GM21825 (cell line): Measurements from ENCODE around the gene FCN1.

Experiments
- ATAC-seq: cut with Tn5 transposase; IDR thresholded peaks from one replicate; pipeline ENCODE4 v1.9.1; 2021; ENCODE audit warnings: mild to moderate bottlenecking, moderate library complexity; ENCODE audit not compliant: unreplicated experiment

The FCN1 gene

DNA sequence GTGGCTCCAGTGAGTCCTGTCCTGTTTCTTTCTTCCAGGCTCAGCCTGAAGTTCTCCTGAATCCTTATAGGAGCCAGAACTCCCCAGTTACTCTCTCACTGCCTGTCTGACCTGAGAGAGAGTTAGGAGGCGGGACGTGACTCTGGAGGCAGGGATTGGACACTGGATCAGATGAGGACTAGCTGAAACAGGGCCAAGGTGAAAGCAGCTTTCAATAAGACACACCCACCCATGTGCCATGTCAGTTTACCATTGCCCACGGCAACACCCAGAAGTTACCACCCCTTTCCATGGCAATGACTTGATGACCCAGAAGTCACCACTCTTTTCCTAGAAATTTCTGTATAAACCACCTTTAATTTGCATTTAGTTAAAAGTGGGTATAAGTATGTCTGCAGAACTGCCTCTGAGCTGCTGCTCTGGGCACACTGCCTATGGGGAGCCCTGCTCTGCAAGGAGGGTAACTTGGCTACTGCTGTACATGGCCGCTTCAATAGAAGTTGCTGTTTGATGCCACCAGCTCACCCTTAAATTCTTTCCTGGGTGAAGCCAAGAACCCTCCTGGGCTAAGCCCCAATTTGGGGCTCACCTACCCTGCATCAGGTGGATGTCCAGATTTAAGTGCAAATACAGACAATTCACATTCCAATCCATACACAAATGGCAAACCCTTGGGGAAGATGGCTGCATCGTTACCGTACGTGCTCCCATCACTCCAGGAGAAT is 23.4 kb downstream of the FCN1 start:
- ATAC-seq = no peak

DNA sequence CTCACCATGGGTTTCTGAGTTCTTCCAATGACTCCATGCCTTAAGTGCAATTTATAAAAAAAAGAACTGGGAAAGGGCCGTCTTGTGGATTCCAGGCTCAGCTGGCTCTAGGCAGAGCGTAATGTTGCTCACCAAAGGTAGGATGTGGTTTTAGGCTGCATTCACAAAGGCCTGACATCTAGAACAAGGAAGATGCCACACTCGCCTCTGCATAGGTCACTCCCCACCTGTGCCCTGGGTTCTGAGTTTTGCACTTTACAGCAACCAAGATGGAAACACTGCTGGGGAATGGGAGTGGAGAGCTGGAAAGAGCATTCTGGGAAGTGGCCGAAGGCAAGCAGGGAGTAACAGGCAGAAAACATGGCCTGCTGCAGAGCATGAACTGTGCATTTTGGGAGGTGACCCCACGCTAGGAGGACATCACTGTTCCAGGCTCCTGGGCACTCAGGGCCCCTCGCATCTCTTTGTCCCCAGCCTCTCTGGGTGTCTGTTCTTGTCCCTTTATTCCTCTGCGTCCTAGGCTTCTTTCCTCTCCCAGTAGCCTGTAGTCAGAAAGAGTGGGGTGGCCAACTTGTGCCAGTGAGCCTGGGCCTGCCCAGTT is 24.8 kb downstream of the FCN1 start:
- ATAC-seq = no peak

GRCh38 chr9:134892221-134892620 is 25.5 kb downstream of the FCN1 start:
- ATAC-seq = no peak

DNA sequence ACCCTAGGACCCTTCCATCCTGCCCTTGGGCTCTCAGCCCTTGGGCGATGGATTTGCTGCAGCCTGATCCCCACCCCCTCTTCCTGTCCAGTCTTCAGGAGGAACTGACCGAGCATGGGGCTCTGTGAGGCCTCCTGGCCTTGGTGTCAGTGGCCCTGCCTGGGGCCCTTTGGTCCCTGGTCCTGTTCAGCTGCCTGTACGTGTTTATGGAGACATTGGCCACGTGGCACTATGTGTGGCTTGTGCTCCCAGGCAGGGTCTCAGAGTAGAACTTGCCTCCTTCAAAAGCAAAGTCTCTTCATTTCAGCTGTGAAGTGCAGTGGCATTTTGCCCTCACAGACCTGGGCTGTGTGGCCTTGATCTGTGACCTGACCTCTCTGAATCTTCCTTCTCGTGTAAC is 26.0 kb downstream of the FCN1 start:
- ATAC-seq = no peak

DNA sequence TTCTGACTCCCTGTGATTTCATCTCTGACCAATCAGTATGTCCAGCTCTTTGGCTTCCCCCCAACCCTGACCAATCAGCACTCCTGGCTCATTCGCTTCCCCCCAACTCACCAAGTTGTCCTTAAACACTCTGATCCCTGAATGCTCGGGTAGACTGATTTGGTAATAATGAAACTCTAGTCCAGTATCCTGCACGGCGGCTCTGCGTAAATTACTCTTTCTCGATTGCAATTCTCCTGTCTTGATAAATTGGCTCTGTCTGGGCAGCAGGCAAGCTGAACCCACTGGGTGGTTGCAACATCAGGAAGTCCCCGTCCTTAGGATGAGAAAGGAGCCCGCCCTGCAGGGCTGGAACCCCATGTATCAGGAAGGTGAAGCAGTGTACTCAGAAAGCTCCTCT is 26.7 kb downstream of the FCN1 start:
- ATAC-seq = no peak

GRCh38 chr9:134890155-134890495 is 27.6 kb downstream of the FCN1 start:
- no peak for ATAC-seq

GRCh38 chr9:134889386-134890154 is 28.1 kb downstream of the FCN1 start:
- no peak for ATAC-seq

GRCh38 chr9:134888603-134889190 is 29.0 kb downstream of the FCN1 start:
- ATAC-seq = no peak

GRCh38 chr9:134887686-134888602 is 29.8 kb downstream of the FCN1 start:
- ATAC-seq = no peak

DNA sequence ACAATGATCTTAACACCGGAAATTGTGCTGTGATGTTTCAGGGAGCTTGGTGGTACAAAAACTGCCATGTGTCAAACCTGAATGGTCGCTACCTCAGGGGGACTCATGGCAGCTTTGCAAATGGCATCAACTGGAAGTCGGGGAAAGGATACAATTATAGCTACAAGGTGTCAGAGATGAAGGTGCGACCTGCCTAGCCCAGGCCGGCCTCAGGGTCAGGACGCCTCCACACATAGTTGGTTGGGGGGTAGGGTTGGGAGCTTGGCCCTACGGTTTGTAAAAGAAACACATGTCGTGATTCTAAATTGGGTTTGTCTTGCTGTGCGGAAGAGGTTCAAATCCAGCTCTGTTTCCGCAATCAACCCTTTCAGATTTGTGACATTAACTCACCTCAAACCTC is 30.5 kb downstream of the FCN1 start:
- no peak for ATAC-seq

- no peak for ATAC-seq
Observed at GRCh38 chr9:134886413-134886913, 31.2 kb downstream of the FCN1 start.

DNA sequence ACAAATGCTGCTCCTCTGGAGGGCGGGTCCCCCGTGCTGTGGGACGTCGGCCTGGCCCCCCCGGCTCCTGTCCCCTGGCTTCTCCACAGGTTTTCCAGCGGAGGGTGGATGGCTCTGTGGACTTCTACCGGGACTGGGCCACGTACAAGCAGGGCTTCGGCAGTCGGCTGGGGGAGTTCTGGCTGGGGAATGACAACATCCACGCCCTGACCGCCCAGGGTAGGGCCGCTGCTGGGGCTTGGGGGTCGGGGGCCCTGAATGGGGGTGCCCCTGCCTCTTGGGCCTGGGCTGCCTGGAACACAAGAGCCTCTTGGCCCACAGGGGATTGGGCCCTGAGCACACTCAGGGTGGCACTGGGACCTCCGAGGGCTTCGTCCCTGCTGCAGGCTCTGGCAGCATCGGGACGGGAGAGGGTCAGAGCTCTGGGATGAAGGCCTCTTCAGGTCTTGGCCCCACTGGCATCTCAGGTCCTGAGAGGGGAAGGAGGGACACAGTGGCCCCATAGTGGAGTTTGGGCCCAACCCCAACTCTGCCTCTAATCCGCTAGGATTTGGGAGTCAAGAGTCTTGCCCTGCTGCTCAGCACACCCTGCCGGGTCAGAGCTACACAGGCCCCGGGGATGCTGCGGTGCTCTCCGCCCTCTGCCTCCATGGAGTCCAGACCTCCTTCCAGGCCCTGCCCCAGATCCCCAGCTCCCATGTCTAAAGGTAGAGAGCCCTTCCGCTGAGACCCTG is 31.9 kb downstream of the FCN1 start:
- ATAC-seq = no peak

- ATAC-seq = no peak
Observed at GRCh38 chr9:134885001-134885678, 32.6 kb downstream of the FCN1 start.

DNA sequence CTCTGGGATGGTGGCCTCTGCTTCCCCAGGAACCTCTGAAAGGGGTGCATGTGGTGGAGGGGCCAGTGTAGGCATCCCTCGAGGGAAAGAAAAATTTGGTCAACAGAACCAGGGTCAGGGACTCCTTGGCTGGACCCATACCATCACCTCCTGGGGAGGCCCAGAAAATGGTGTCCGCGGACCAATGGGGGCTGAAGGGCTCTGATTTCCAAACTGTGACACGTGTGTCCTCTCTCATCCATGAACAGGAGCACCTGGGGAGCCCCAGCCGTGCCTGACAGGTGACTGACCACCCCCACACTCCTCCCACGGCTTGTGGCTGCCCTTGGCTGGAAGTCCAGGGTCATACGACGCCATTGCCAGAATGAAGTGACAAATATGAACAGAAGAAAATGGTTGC is 33.2 kb downstream of the FCN1 start:
- no peak for ATAC-seq

GRCh38 chr9:134883040-134883782 is 34.5 kb downstream of the FCN1 start:
- ATAC-seq = no peak

DNA sequence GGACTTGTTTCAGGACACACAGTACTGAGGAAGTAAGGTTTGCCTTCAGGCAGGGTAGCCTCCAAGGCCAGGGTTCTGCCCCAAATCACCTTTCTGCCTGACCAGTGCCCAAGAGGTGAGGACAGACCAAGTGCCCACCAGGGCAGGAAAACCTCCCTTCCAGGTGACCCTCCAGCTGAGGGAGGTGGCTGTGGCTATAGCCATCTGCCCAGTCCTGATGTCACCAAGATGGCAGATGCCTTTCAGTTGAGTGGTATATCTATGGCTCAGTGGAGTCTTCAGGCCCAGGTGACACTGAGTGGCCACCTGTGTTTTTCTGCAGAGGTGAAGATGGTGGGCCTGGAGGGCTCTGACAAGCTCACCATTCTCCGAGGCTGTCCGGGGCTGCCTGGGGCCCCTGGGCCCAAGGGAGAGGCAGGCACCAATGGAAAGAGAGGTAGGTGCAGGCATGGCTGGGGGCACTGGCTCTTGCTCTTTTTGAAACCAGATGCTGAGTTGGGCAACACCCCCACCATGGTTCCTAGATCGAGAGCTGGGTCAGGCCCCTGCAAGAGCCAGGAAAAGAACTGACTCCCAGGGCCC is 35.4 kb downstream of the FCN1 start:
- ATAC-seq = no peak

DNA sequence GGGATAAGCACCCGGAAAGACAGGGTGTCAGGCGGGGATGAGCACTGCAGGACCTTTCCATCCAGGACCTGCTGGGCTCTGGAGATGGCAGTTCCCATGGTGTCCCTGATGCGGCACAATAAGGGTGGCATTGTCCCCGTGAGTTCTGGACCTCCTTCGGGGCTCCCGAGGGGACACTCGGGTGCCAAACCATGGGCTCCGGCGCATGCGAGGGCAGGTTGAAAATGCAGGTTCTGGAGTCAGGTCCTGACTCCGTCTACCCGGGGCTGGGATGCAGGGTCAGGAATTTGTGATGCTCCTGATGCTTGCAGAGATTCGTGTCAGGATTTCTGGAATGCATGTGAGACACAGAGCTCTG is 36.4 kb downstream of the FCN1 start:
- no peak for ATAC-seq
